Measurements from ENCODE around the gene LGALS14.
"Not testable (repeated sequence)": the region's sequence is repeated elsewhere in the genome, so short reads cannot be mapped to it uniquely, and the experiment has no call there.

The LGALS14 gene

GRCh38 chr19:39710333-39710890 lies 6.1 kb downstream of the LGALS14 start:
- H4K91ac ChIP-seq (ENCODE audit: low read length) = no peak overlapping the region
- no peak overlapping the region for H3K4me2 ChIP-seq (ENCODE audit: low read length, poor library complexity, severe bottlenecking)
- H3K18ac ChIP-seq (ENCODE audit: low read depth in 1 of 2, low read length in 2 of 2) = no peak overlapping the region
- H3K9ac ChIP-seq (ENCODE audit: low read length) = no peak overlapping the region
- H3K4me3 ChIP-seq (ENCODE audit: insufficient read depth in 1 of 2, low read depth in 1 of 2, low read length in 2 of 2) = no peak overlapping the region
- no peaks in the 10 kb centered on the region for H3K4me1 ChIP-seq (ENCODE audit: control insufficient read depth, insufficient read depth, low read depth, low read length)
- WGBS = 80% methylated on average over 3 of the region's 4 CpGs
- H3K14ac ChIP-seq (ENCODE audit: low read length in 2 of 2) = no peak overlapping the region
- H2BK5ac ChIP-seq (ENCODE audit: low read depth, low read length, poor library complexity, severe bottlenecking) = no peak overlapping the region
- H3K9me3 ChIP-seq (ENCODE audit: control insufficient read depth, low read length) = no peaks in the 10 kb centered on the region
- no peak for DNase-seq
- H2BK15ac ChIP-seq (ENCODE audit: low read depth, poor library complexity, severe bottlenecking) = no peak overlapping the region
- no peak overlapping the region for H3K4ac ChIP-seq (ENCODE audit: low read depth in 1 of 2, low read length in 2 of 2)
- no peak overlapping the region for H2BK12ac ChIP-seq (ENCODE audit: low read length in 2 of 2)
- no peaks in the 10 kb centered on the region for H3K36me3 ChIP-seq (ENCODE audit: control insufficient read depth in 1 of 2, insufficient read depth in 2 of 2, low read depth in 1 of 2, low read length in 2 of 2)
- H2AFZ ChIP-seq (ENCODE audit: low read depth, low read length) = no peak overlapping the region
- no peaks in the 10 kb centered on the region for H3K27me3 ChIP-seq (ENCODE audit: control insufficient read depth in 1 of 2, insufficient read depth in 1 of 2, low read length in 2 of 2)
- no peak overlapping the region for H2BK120ac ChIP-seq (ENCODE audit: low read depth, low read length)
- H2AK5ac ChIP-seq (ENCODE audit: low read length, severe bottlenecking) = no peak overlapping the region
- H3K79me1 ChIP-seq (replicated peaks; ENCODE audit: low read length, poor library complexity, severe bottlenecking) = no peaks in the 10 kb centered on the region
- no peak overlapping the region for H4K8ac ChIP-seq (ENCODE audit: low read length)
- no peak overlapping the region for H3K27ac ChIP-seq (ENCODE audit: low read length, poor library complexity, severe bottlenecking)
- no peak overlapping the region for H3K23ac ChIP-seq (ENCODE audit: low read length in 2 of 2)

GRCh38 chr19:39720144-39720543 lies 15.9 kb downstream of the LGALS14 start:
- not testable (repeated sequence) for H3K14ac ChIP-seq (ENCODE audit: low read length in 2 of 2); H2BK5ac ChIP-seq (ENCODE audit: low read depth, low read length, poor library complexity, severe bottlenecking); H3K36me3 ChIP-seq (ENCODE audit: control insufficient read depth in 1 of 2, insufficient read depth in 2 of 2, low read depth in 1 of 2, low read length in 2 of 2); H3K4me1 ChIP-seq (ENCODE audit: control insufficient read depth, insufficient read depth, low read depth, low read length); H3K23ac ChIP-seq (ENCODE audit: low read length in 2 of 2); H3K27ac ChIP-seq (ENCODE audit: low read length, poor library complexity, severe bottlenecking); H3K4me3 ChIP-seq (ENCODE audit: insufficient read depth in 1 of 2, low read depth in 1 of 2, low read length in 2 of 2); H3K18ac ChIP-seq (ENCODE audit: low read depth in 1 of 2, low read length in 2 of 2); H3K4ac ChIP-seq (ENCODE audit: low read depth in 1 of 2, low read length in 2 of 2); H2AFZ ChIP-seq (ENCODE audit: low read depth, low read length); H2AK5ac ChIP-seq (ENCODE audit: low read length, severe bottlenecking); H2BK120ac ChIP-seq (ENCODE audit: low read depth, low read length); H4K8ac ChIP-seq (ENCODE audit: low read length); H3K79me1 ChIP-seq (replicated peaks; ENCODE audit: low read length, poor library complexity, severe bottlenecking); DNase-seq; H2BK15ac ChIP-seq (ENCODE audit: low read depth, poor library complexity, severe bottlenecking); H3K9me3 ChIP-seq (ENCODE audit: control insufficient read depth, low read length); H3K4me2 ChIP-seq (ENCODE audit: low read length, poor library complexity, severe bottlenecking); H3K9ac ChIP-seq (ENCODE audit: low read length); H4K91ac ChIP-seq (ENCODE audit: low read length); H3K27me3 ChIP-seq (ENCODE audit: control insufficient read depth in 1 of 2, insufficient read depth in 1 of 2, low read length in 2 of 2); H2BK12ac ChIP-seq (ENCODE audit: low read length in 2 of 2)
- 52% methylated on average over 3 of the region's 3 CpGs for WGBS

GRCh38 chr19:39725995-39726394 lies 21.7 kb downstream of the LGALS14 start:
- Histone ChIP-seq H3K4me1 (ENCODE audit: control insufficient read depth, insufficient read depth, low read depth, low read length) (no peaks in the 10 kb centered on the region), H4K91ac (ENCODE audit: low read length) (no peak overlapping the region), H3K23ac (ENCODE audit: low read length in 2 of 2) (no peak overlapping the region), H4K8ac (ENCODE audit: low read length) (no peak overlapping the region), H3K79me1 (replicated peaks; ENCODE audit: low read length, poor library complexity, severe bottlenecking) (no peaks in the 10 kb centered on the region), H3K9me3 (ENCODE audit: control insufficient read depth, low read length) (no peaks in the 10 kb centered on the region), H2BK5ac (ENCODE audit: low read depth, low read length, poor library complexity, severe bottlenecking) (no peak overlapping the region), H3K18ac (ENCODE audit: low read depth in 1 of 2, low read length in 2 of 2) (no peak overlapping the region), H2BK15ac (ENCODE audit: low read depth, poor library complexity, severe bottlenecking) (no peak overlapping the region), H3K27me3 (ENCODE audit: control insufficient read depth in 1 of 2, insufficient read depth in 1 of 2, low read length in 2 of 2) (peaks cover 0 to 12% of the 10 kb centered on the region in 2 experiments), H3K36me3 (ENCODE audit: control insufficient read depth in 1 of 2, insufficient read depth in 2 of 2, low read depth in 1 of 2, low read length in 2 of 2) (no peaks in the 10 kb centered on the region), H2BK12ac (ENCODE audit: low read length in 2 of 2) (no peak overlapping the region), H2AFZ (ENCODE audit: low read depth, low read length) (no peak overlapping the region), H3K4ac (ENCODE audit: low read depth in 1 of 2, low read length in 2 of 2) (no peak overlapping the region), H3K9ac (ENCODE audit: low read length) (no peak overlapping the region), H3K14ac (ENCODE audit: low read length in 2 of 2) (no peak overlapping the region), H2AK5ac (ENCODE audit: low read length, severe bottlenecking) (no peak overlapping the region), H3K27ac (ENCODE audit: low read length, poor library complexity, severe bottlenecking) (no peak overlapping the region), H3K4me3 (ENCODE audit: insufficient read depth in 1 of 2, low read depth in 1 of 2, low read length in 2 of 2) (no peak overlapping the region), H3K4me2 (ENCODE audit: low read length, poor library complexity, severe bottlenecking) (no peak overlapping the region), H2BK120ac (ENCODE audit: low read depth, low read length) (no peak overlapping the region)
- DNase-seq = no peak

- H2BK120ac ChIP-seq (ENCODE audit: low read depth, low read length) = no peak overlapping the region
- no peak overlapping the region for H2BK5ac ChIP-seq (ENCODE audit: low read depth, low read length, poor library complexity, severe bottlenecking)
- H3K4ac ChIP-seq (ENCODE audit: low read depth in 1 of 2, low read length in 2 of 2) = no peak overlapping the region
- H3K4me2 ChIP-seq (ENCODE audit: low read length, poor library complexity, severe bottlenecking) = no peak overlapping the region
- H4K8ac ChIP-seq (ENCODE audit: low read length) = no peak overlapping the region
- no peaks in the 10 kb centered on the region for H3K9me3 ChIP-seq (ENCODE audit: control insufficient read depth, low read length)
- 89% methylated on average over 9 of the region's 10 CpGs for WGBS
- H3K14ac ChIP-seq (ENCODE audit: low read length in 2 of 2) = no peak overlapping the region
- no peak overlapping the region for H3K9ac ChIP-seq (ENCODE audit: low read length)
- H3K36me3 ChIP-seq (ENCODE audit: control insufficient read depth in 1 of 2, insufficient read depth in 2 of 2, low read depth in 1 of 2, low read length in 2 of 2) = no peaks in the 10 kb centered on the region
- H3K27me3 ChIP-seq (ENCODE audit: control insufficient read depth in 1 of 2, insufficient read depth in 1 of 2, low read length in 2 of 2) = peaks cover 3 to 12% of the 10 kb centered on the region in 2 experiments
- H3K79me1 ChIP-seq (replicated peaks; ENCODE audit: low read length, poor library complexity, severe bottlenecking) = no peaks in the 10 kb centered on the region
- no peak for DNase-seq
- H2AFZ ChIP-seq (ENCODE audit: low read depth, low read length) = no peak overlapping the region
- no peak overlapping the region for H2BK15ac ChIP-seq (ENCODE audit: low read depth, poor library complexity, severe bottlenecking)
- no peak overlapping the region for H3K27ac ChIP-seq (ENCODE audit: low read length, poor library complexity, severe bottlenecking)
- H3K4me3 ChIP-seq (ENCODE audit: insufficient read depth in 1 of 2, low read depth in 1 of 2, low read length in 2 of 2) = no peak overlapping the region
- H3K23ac ChIP-seq (ENCODE audit: low read length in 2 of 2) = no peak overlapping the region
- no peak overlapping the region for H2AK5ac ChIP-seq (ENCODE audit: low read length, severe bottlenecking)
- H3K18ac ChIP-seq (ENCODE audit: low read depth in 1 of 2, low read length in 2 of 2) = no peak overlapping the region
- no peaks in the 10 kb centered on the region for H3K4me1 ChIP-seq (ENCODE audit: control insufficient read depth, insufficient read depth, low read depth, low read length)
- H4K91ac ChIP-seq (ENCODE audit: low read length) = no peak overlapping the region
- H2BK12ac ChIP-seq (ENCODE audit: low read length in 2 of 2) = no peak overlapping the region
Observed at GRCh38 chr19:39727070-39727800, 23.0 kb downstream of the LGALS14 start.

Data from mesenchymal stem cell (in vitro differentiated cells and primary cell).